ENCODE results near the gene CSTF2T.

Gene CSTF2T

DNA sequence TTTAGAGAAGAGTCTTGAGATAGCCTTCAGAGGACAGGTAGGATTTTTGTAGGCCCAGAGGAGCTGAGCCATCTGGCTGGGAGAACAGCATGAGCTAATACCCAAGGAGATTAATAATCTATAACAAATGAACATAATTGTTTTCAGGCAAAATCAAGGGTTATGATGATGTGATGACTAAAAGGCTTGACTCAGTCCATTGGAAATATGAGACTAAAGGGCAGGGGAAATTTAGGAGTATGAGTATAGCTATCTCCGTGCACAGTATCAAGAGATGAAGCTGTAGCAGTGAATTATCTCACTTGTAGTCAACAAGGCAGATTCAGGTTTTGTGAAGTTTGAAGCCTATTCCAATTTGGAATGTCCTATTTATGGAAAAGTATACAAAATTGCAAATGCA, 40.1 kb downstream of the CSTF2T start (continued):
- TF ChIP-seq ZNF664 (tag by site-specific recombination; IDR thresholded peaks at IDR 0.05): no peak
- TF ChIP-seq KLF17 (tag by site-specific recombination; IDR thresholded peaks at IDR 0.05): no peak
- TF ChIP-seq ZSCAN23 (tag by site-specific recombination; IDR thresholded peaks at IDR 0.05): no peak
- no peak for TF ChIP-seq TRIM28 (IDR thresholded peaks at IDR 0.05; ENCODE audit: borderline replicate concordance, low read length)
- TF ChIP-seq ZNF211 (tag by site-specific recombination; IDR thresholded peaks at IDR 0.05; ENCODE audit: low read depth): no peak

DNA sequence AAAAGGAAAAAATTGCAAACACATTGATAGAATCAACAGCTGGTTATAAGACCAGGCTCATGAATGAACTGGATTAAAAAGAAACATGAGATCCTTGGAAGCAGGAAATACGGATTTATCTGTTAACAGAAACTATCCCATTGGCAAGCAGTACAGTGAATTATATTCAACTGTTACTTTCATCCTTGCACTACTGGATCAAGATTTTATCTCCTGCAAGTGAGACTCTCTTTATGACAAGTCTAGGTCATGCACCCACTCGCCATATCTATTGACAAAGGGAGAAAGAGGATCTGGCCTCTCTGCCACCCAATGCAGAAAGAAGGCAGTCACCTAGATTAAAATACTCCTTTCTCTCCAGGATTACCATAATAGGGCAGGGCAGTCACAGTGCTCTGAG, 41.4 kb downstream of the CSTF2T start:
- ChIA-PET CTCF (no interaction called here), POLR2A (no interaction called here)
- no peaks in the 10 kb centered on the region for H3K9me3 ChIP-seq (ENCODE audit: control insufficient read depth, insufficient read depth, low read depth, low read length)
- no peak for TF ChIP-seq ZNF843 (tag by site-specific recombination; IDR thresholded peaks at IDR 0.05)
- no peak for TF ChIP-seq ZNF660 (tag by site-specific recombination; IDR thresholded peaks at IDR 0.05)
- no peak for TF ChIP-seq ZFHX2 (tag by site-specific recombination; conservative IDR thresholded peaks at IDR 0.05)
- no peak for TF ChIP-seq KLF9 (tag by site-specific recombination; IDR thresholded peaks at IDR 0.05; ENCODE audit: low read depth)
- no peak for TF ChIP-seq ZNF792 (tag by site-specific recombination; IDR thresholded peaks at IDR 0.05)
- no peak for TF ChIP-seq ZBTB44 (tag by site-specific recombination; IDR thresholded peaks at IDR 0.05)
- no peak for TF ChIP-seq ZBTB7A (tag by site-specific recombination; IDR thresholded peaks at IDR 0.05; ENCODE audit: low read depth)
- no peak overlapping the region for H3K27ac ChIP-seq (ENCODE audit: extremely low read depth, low read depth, low read length)
- H3K36me3 ChIP-seq (ENCODE audit: control insufficient read depth in 2 of 2, insufficient read depth in 1 of 2, low read length in 2 of 2): no peaks in the 10 kb centered on the region
- H3K4me1 ChIP-seq (ENCODE audit: control insufficient read depth, insufficient read depth, low read length): peaks cover 22% of the 10 kb centered on the region
- no peak overlapping the region for H3K4me3 ChIP-seq (ENCODE audit: low read depth, low read length)

DNA sequence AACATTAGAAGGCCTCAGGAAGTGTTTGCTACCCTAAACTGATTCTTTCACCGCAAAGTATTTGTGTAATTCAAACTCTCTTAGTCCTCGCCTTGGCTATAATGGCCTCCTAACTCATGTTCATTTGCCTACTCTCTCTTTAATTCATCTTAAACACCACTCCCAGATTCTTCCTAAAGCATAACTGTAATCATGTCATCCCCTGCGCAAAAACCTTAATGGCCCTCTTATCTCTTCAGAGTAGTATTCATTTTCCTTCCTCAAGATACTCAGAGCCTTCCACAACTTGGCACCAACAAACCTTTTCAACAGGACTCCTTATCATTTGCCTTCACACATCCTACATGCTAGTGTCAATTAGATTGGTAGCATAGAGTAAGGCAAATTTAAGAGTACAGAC, 42.9 kb downstream of the CSTF2T start:
- no peak overlapping the region for H3K27ac ChIP-seq (ENCODE audit: extremely low read depth, low read depth, low read length)
- no peak overlapping the region for H3K4me3 ChIP-seq (ENCODE audit: low read depth, low read length)
- no peaks in the 10 kb centered on the region for H3K36me3 ChIP-seq (ENCODE audit: control insufficient read depth in 2 of 2, insufficient read depth in 1 of 2, low read length in 2 of 2)
- ChIA-PET POLR2A (no interaction called here), CTCF (no interaction called here)
- no peaks in the 10 kb centered on the region for H3K9me3 ChIP-seq (ENCODE audit: control insufficient read depth, insufficient read depth, low read depth, low read length)
- H3K4me1 ChIP-seq (ENCODE audit: control insufficient read depth, insufficient read depth, low read length): peaks cover 22% of the 10 kb centered on the region
- TF ChIP-seq ZNF692 (tag by site-specific recombination; IDR thresholded peaks at IDR 0.05): no peak
- no peak for TF ChIP-seq ZNF2 (tag by site-specific recombination; IDR thresholded peaks at IDR 0.05)
- TF ChIP-seq GLIS2 (tag by site-specific recombination; IDR thresholded peaks at IDR 0.05): no peak
- no peak for TF ChIP-seq ZNF266 (tag by site-specific recombination; IDR thresholded peaks at IDR 0.05; ENCODE audit: low read depth)
- TF ChIP-seq KLF9 (tag by site-specific recombination; IDR thresholded peaks at IDR 0.05; ENCODE audit: low read depth): no peak
- no peak for TF ChIP-seq ZNF776 (tag by site-specific recombination; IDR thresholded peaks at IDR 0.05; ENCODE audit: borderline replicate concordance)
- no peak for TF ChIP-seq ZNF571 (tag by site-specific recombination; IDR thresholded peaks at IDR 0.05)
- TF ChIP-seq MZF1 (tag by site-specific recombination; IDR thresholded peaks at IDR 0.05; ENCODE audit: borderline replicate concordance): peak; percentile 55; the same call in 1 of the 2 replicates
- no peak for TF ChIP-seq ZNF585B (tag by site-specific recombination; IDR thresholded peaks at IDR 0.05)
- no peak for TF ChIP-seq YY1 (tag by site-specific recombination; IDR thresholded peaks at IDR 0.05)
- TF ChIP-seq, protein P1, sequence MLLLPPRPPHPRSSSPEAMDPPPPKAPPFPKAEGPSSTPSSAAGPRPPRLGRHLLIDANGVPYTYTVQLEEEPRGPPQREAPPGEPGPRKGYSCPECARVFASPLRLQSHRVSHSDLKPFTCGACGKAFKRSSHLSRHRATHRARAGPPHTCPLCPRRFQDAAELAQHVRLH (tag by site-specific recombination; IDR thresholded peaks at IDR 0.05): 0 out of 2 replicates have a peak, but pooled peaks have one; percentile 69
- no peak for TF ChIP-seq ZNF26 (tag by site-specific recombination; IDR thresholded peaks at IDR 0.05)
- no peak for TF ChIP-seq KLF8 (tag by site-specific recombination; IDR thresholded peaks at IDR 0.05)
- TF ChIP-seq SALL2 (tag by site-specific recombination; IDR thresholded peaks at IDR 0.05; ENCODE audit: borderline replicate concordance): no peak
- TF ChIP-seq, protein P2, sequence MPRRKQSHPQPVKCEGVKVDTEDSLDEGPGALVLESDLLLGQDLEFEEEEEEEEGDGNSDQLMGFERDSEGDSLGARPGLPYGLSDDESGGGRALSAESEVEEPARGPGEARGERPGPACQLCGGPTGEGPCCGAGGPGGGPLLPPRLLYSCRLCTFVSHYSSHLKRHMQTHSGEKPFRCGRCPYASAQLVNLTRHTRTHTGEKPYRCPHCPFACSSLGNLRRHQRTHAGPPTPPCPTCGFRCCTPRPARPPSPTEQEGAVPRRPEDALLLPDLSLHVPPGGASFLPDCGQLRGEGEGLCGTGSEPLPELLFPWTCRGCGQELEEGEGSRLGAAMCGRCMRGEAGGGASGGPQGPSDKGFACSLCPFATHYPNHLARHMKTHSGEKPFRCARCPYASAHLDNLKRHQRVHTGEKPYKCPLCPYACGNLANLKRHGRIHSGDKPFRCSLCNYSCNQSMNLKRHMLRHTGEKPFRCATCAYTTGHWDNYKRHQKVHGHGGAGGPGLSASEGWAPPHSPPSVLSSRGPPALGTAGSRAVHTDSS (tag by site-specific recombination; IDR thresholded peaks at IDR 0.05): no peak
- peak; percentile 50; the same call in 1 of the 2 replicates for TF ChIP-seq OVOL3 (tag by site-specific recombination; IDR thresholded peaks at IDR 0.05)
